CD4-positive, alpha-beta T cell treated with Interleukin-12 subunit alpha and Interleukin-12 subunit beta, for 1 hour (primary cell): ENCODE data around the gene RAX2.
"Not testable (repeated sequence)": the region's sequence is repeated elsewhere in the genome, so short reads cannot be mapped to it uniquely, and the experiment has no call there.

Experiments
- DNase-seq: peaks from one replicate; pipeline ENCODE4 v3.0.0-alpha.2; 2020

The RAX2 gene

GRCh38 chr19:3757705-3758104 lies 14.3 kb downstream of the RAX2 start:
- DNase-seq, result not testable (repeated sequence)

DNA sequence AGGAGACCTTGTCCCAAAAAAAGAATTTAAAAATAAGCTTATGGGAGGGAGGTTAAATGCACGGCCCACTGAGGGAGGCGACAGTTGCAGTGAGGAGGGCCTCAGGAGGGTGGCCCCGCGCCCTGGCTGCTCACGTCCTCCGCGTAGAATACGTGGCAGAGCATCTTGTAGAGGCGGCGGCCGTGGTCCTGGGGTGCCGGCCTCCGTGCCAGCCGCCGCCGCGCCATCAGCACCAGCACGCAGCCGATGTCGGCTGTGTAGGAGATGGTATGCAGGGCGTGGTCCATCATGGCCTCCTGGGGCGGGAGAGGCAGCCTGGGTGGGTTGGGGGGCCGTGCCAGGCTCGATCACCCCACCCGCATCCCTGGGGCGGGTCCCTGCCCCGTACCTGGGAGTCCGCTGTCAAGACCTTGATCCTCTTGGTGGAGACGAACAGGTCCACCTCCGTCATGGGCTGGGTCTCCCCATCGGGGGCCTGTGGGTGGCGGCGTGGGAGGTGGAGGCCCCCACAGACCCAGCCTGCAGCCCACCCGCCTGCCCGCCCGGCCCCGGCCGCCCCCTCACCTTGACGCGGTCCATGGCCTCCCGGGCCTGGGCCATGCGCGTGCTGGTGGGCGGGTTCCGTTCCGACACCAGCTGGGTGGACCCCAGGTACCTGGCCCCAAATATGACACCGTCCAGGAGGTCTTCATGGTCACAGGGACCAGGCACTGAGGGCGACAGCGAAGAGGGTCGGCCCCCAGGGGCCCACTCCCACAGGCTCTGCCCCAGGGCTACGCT lies 18.2 kb downstream of the RAX2 start:
- DNase-seq, result no peak

- DNase-seq, result no peak
Observed at GRCh38 chr19:3752492-3752891, 19.5 kb downstream of the RAX2 start.

DNA sequence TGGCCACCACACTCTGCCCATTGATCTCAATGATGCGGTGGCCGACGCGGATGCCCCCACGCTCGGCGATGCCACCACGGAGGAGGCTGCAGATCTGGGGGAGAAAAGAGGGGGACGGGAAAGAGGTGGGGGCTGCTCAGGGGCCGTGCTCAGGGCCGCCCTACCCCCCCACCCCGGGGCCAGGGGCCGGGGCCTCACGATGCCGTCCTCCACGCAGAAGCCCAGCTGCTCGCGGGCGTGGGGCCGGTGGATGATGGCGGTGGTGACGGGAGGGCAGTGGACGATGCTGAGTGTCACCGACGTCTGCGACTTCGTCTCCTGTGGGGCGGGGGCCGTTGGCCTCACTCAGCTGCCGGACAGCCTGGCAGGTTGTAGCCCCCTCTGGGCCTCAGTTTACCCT lies 20.8 kb downstream of the RAX2 start:
- DNase-seq, result no peak

GRCh38 chr19:3750211-3750610 lies 21.8 kb downstream of the RAX2 start:
- no peak for DNase-seq

- DNase-seq, result no peak
Observed at GRCh38 chr19:3748965-3749364, 23.1 kb downstream of the RAX2 start.

DNA sequence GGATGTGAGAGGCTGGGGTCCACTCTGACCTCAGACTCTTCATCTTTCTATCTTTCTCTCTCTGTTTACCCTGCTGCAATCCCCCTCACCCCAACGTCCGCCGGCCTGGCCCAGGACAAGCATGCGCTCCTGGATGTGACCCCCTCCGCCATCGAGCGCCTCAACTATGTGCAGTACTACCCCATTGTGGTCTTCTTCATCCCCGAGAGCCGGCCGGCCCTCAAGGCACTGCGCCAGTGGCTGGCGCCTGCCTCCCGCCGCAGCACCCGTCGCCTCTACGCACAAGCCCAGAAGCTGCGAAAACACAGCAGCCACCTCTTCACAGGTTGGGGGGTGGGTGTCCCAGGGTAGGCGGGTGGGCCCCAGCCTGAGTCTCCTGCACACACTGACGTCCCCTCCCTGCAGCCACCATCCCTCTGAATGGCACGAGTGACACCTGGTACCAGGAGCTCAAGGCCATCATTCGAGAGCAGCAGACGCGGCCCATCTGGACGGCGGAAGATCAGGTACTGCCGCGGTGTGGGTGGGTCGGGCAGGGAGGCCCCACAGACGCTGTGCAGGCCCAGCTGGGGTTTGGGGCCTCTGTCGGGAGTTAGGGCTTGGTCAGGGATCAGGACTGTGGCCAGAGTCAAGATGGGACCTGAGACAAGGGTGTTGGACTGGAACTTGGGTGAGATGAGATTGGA lies 25.5 kb downstream of the RAX2 start:
- no peak for DNase-seq

DNA sequence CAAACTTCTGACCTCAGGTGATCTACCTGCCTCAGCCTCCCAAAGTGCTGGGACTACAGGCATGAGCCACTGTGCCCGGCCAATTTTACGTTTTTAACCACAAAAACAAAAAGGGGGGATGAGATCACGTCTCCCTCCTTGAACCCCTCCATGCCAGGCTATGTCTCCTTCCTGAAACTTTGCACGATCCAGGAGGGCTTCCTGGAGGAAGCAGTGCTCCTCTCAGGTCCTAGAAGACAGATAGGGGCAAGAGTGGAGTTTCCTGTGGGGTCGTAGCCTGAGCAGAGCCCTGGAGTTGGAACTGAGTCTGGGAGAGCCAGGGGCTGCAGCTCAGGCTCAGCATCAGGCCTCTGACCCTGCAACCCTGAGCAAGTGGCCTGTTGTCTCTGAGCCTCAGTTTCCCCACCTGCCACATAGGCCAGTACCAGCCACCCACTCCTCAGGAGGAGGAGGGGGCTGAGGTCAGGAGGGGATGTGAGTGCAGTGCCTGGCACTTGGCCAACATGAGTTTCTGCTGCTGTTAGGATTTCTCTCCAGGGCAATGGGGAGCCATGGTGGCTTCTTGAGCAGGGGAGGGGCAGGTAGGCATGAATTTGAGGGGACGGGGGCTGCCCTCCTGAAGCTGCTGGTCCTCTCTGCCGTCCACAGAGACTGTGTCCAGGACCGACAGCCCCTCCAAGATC lies 26.5 kb downstream of the RAX2 start:
- no peak for DNase-seq

GRCh38 chr19:3743486-3743885 lies 28.5 kb downstream of the RAX2 start:
- no peak for DNase-seq

DNA sequence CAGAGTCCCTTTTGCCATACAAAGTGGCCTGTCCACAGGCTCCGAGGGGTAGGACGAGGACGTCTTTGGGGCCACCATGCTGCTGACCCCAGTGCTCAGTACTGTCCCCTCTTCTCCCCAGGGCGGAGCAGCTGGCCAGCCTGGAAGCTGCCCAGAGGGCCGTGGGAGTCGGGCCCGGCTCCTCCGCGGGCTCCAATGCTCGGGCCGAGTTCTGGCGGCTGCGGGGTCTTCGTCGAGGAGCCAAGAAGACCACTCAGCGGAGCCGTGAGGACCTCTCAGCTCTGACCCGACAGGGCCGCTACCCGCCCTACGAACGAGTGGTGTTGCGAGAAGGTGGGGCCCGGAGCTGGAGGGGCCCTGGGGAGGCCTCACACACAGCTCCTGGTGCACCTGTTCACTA lies 31.6 kb downstream of the RAX2 start:
- DNase-seq, result no peak

DNA sequence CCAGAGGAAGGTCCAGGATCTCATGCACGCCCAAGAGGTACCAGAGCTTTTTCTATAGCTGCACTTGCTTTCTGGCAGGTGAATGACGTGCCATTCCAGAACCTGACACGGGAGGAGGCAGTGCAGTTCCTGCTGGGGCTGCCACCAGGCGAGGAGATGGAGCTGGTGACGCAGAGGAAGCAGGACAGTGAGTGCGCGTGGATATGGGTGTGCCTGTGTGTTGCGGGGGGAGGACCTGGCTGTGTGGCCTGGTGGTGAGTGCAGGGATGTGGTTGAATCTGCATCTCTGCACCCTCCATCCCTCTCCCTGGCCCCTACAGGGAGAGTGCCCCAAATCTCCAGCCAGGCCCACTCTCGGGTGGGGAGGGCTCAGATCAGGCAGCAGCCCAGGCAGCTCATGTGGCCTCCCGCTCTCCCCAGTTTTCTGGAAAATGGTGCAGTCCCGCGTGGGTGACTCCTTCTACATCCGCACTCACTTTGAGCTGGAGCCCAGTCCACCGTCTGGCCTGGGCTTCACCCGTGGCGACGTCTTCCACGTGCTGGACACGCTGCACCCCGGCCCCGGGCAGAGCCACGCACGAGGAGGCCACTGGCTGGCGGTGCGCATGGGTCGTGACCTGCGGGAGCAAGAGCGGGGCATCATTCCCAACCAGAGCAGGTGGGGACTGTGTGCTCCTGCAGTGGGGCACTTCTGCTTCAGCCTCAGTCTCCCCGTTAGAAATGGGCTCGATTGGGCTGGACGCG lies 33.4 kb downstream of the RAX2 start:
- DNase-seq, result no peak

DNA sequence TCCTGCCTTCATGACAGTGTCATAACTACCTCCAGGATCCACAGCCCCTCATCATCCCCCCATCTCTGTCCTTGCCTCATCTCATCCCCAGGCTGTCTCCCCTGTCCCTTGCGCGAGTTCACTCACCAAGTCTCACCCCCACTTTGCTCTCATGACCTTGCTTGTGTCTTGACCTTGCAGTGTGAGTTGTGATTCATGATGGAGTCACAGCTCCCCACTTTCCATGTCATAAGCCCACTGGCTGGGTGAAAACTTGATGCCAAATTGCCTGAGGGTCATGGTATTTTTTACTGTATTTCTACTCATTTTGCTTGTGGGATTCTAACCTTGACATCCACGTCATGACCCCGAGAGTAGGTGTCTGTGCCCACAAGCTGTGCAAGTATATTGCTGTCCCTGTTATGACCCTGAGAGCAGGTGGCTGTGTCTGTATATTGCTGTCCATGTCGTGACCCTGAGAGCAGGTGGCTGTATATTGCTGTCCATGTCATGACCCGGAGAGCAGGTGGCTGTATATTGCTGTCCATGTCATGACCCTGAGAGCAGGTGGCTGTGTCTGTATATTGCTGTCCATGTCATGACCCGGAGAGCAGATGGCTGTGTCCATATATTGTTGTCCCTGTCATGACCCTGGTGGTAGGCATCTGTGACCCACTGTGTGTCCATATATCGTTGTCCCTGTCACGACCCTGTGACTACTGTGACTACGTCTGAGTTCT lies 34.4 kb downstream of the RAX2 start:
- DNase-seq, result no peak

GRCh38 chr19:3736106-3736724 lies 35.8 kb downstream of the RAX2 start:
- DNase-seq, result no peak

DNA sequence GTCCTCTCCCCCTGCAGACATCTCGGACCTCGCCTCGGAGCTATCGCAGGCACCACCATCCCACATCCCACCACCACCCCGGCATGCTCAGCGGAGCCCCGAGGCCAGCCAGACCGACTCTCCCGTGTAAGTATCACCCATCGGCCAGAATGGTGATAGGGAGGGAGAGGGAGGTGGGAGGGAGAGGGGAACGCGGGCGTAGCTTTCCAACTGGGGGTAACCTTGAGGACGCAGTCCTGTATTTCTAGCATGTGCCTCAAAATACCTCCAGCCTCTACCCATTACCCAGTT lies 37.8 kb downstream of the RAX2 start:
- DNase-seq, result no peak

- DNase-seq, result no peak
Observed at GRCh38 chr19:3733549-3734309, 38.3 kb downstream of the RAX2 start.

DNA sequence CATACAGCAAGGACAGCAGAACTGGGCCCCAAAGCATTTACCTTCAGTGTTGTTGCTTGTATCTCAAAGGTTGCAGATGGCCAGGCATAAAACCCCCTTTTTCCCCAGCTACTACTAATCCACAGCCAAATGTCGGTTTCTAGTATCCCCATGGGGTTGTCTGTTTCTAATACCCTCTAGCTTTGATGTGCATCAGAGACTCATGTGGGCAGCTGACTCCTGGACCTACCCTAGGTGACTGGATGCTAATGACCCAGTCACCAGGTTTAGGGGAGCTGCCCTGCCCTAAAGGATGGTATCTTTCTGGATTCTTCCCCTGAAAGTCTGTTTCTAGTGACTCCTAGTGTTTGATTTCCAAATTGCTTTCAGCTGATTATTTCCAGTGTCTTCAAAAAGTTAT lies 39.9 kb downstream of the RAX2 start:
- DNase-seq, result no peak

- no peak for DNase-seq
Observed at GRCh38 chr19:3730457-3730958, 41.5 kb downstream of the RAX2 start.

DNA sequence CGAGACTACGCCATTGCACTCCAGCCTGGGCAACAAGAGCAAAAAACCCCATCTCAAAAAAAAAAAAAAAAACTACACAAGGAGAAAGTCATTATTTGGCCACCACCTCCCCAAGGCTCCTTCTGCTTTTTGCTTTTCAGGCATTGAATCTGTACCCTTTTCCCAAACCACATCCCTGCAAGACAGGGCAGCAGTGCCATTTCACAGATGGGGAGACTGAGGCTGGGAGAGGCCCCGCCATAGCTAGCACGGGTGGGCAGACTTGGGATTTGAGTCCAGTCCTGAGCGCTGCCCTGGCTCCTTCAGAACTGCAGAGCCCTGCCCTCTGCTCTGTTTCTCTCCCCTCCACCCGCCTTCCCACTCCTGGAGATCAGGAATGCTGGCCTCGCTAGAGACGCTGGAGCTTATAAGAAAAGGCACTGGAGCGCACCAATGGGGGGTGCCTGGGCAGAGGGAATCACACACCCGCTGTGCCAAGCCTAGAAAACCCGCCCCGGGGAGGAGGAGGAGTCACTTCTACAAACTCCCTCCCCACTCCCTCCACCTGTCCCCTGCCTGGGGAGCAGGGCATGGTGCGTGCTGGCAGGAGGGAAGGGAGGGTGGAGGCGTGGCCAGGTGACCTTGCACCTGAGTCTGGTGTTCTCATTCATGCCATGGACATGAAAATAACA lies 46.3 kb downstream of the RAX2 start:
- no peak for DNase-seq

DNA sequence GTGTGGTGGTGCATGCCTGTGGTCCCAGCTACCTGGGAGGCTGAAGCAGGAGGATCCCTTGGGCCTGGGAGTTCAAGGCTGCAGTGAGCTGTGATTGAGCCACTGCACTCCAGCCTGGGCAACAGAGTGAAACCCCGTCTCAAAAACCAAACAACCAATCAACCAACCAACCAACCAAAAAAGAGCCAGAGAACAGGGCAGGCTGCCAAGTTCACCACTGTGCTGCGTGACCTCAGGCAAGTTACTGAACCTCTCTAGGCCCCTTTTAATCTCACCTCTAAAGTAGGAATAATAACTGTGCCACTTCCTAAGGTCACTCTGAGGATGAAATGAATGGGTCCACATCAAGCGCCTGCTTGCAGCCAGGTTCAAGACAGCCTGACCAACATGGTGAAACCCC lies 46.9 kb downstream of the RAX2 start:
- DNase-seq, result no peak

- DNase-seq, result no peak
Observed at GRCh38 chr19:3723883-3724282, 48.1 kb downstream of the RAX2 start.

DNA sequence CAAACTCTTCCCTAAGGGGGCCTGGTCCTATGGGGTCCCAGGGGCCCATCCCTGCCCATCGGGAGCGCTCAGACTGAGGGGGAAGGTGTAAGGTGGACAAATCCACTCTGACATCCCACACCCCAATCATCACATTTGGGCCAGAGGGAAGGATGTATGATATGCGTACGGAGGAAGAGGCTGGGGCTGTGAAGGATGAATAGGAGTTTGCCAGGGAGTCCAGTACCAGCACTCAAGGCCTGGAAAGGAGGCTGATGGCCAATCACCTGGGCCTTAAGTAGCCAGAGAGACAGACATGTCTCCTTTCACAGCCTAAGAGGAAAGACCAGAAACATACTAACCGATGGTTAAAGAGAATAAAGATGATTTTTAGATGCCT lies 48.9 kb downstream of the RAX2 start:
- no peak for DNase-seq
